H4 (cell line): Measurements from ENCODE around the gene PTPN14. TPM values are rescaled to one million over a fixed set of nuclear protein-coding genes. Genes with fewer than 3 reads are reported as not detected.

Source experiments
- DNase-seq: peaks from one replicate; pipeline ENCODE4 v3.0.0-alpha.2; 2015; ENCODE audit warnings: low spot score
- total RNA-seq: library from RNA; depleted of rRNA; stranded (reverse); fragments of >200 nt; shearing (Covaris generic); gene quantifications from 2 replicates; pipeline ENCODE4 v1.2.3, GENCODE V29; 2014

PTPN14 gene
- total RNA-seq, 1 experiment from 2014 or later, result 7.5 TPM

GRCh38 chr1:214568328-214568727 lies 16.9 kb upstream of the PTPN14 start:
- DNase-seq, result no peak

DNA sequence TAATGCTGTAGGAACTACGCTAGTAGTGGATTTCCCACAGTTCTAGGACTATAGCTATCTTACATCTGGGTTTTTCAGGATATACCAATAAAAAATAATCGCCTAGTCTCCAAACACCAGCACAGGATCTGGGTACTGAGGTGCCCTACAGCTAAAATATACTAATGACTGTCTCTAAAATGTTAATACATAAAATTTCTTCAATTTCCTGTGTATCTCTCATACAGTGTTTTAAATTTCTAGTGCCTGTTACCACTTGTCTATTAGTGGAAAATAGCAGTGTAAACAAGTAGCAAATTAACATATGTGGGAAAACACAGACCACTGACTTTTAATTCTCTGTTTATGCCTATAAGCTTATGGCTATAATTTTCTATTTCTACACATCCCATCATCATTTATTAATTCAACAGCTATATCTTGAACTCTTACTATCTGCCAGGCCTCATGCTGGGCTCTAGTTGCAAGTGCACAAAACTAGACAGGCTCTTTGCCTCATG lies 16.1 kb upstream of the PTPN14 start:
- no peak for DNase-seq

DNA sequence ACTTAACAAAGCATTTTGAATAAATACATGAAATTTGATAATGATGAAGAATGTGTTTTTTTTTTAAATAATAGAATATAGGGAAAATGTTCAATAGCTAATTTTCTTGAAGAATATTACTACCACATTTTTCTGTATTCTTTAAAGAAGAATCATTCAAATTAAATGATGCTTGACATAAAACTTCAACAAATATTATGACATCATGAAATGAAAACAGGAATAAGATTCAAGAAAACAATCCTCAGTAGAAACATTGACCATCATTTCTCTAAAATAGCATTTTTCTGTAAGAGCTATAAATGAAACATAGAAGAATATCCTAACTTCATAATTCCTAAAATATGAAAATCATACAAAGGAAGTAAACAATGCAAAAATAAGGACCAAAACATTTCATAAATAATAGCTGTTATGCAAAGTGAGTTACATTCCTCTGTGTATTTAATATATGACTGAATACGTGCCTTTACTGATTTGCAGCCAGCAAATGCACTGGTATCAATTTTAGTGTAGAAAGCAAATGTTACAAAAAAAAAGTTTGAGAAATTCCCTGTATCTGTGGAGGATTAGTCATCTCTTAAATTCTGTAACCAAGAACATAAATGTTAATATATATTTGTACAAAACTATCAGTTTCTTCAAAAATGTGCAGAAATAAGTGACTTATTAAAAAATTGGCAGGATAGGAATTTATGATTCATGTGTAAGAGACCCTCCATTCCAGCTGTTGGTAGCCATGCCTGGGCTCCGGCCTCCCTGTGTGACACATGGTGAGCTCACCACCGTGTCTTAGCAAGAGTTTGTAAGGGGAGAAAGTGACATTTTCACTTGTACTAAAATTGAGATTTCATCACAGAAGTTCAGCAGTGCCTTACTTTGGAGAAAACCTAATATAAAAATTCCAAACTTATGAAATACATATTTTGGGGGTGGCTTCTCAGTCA lies 15.0 kb upstream of the PTPN14 start:
- no peak for DNase-seq

GRCh38 chr1:214565310-214565709 lies 13.9 kb upstream of the PTPN14 start:
- no peak for DNase-seq

DNA sequence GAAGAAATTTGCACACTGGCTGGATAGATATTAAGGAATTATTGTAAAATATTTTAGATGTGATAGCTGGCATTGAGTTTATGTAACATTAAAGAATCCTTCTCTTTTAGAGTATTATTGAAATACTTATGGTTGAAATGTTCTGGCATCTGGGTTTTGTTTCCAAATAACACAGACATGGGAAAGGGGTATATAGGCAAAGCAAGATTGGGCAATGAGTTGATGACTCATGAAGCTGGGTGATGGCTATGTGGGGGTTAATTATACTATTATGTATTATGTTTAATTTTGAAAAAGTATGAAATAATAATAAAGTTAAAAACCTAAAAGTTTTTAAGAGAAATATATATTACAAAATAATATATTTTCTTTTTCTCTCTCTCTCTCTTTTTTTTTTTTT lies 12.5 kb upstream of the PTPN14 start:
- no peak for DNase-seq

DNA sequence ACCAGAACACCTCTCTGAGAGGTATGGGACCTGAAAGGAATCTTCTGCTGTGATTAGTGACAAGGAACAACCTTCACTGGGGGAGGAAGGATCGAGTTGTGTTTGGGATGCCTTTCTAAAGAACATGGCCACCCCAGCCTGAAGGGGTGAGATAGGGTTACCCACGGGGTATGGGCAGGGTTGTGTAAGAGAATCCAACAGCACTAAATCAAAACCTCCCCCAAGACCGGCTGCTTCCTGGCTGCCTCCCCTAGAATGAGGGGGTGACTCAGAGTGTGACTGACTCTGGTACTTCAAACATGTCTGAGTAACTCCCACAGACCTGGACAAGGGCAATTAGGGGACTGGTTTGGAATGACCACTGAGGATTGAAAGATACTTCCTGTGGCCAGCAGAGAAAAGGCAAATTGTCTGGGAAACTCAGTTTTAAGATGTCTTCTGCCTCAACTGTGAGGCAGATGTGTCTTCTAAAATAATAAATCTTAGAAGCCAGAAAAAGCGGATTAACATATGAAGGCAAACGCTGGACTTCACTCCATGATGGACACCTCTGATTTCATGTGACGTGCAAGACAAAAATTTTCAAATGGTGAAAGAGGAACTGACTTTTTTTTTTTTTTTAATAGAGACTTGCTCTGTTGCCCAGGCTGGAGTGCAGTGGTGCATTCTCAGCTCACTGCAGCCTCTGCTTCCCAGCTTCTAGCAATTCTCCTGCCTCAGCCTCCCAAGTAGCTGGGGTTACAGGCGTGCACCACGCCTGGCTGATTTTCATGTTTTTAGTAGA lies 6.7 kb upstream of the PTPN14 start:
- DNase-seq, result peak; percentile 35

DNA sequence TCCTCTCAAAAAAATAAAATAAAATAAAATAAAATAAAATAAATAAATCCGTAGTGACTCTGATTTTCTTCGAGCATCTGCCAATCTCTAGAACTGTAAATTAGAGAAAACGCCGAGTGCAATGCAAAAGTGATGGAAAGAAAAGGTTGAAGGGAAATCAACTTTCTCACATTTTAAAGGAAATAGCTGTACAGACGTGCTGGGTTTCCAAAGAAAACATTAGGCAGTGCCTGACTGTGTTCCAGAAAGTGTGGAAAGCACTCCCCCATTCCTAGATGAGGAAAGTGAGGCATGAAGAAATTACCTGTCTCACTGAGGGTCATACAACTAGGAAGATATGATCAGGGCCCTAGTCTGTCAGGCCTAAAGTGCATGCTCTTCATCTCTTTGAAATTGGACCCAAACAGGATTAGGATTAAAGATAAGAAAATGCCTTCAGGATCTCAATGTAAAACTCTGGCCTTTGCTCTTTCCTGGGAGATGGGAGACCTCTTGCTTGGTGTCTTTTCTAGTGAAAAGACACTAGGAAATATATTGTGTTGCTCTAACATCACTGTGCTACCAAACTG lies 1.8 kb upstream of the PTPN14 start:
- no peak for DNase-seq

- peak; percentile 84 for DNase-seq
Measured at GRCh38 chr1:214552174-214552608, 789 bp upstream of the PTPN14 start.

DNA sequence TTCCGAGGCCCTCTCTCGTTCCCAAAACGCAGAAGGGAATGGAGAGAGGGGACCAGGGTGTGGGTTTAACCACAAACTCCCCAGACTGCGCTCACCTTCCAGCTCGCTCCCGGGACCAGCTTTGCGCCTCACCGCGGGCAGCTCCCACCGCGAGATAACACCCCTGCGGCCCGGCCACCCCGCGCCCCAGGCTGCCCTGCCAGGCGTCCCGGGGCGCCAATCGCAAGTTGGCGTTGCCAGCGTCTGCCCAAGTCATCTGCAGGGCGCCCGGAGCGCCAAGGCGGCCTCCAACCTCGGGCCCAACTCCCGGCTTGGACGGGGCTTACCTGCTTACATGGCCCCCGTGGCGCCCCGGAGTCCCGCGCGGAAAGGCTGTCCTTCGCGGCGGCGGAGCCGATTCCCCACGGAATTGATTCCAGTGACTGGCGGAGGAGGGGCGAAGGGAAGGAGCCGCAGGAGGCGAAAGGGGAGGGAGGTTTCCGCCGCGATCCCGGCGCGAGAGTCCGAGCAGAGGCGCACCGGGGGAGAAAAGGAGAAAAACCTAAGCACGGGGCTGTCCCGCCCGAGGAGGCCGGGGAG lies 456 bp downstream of the PTPN14 start:
- DNase-seq, result no peak

DNA sequence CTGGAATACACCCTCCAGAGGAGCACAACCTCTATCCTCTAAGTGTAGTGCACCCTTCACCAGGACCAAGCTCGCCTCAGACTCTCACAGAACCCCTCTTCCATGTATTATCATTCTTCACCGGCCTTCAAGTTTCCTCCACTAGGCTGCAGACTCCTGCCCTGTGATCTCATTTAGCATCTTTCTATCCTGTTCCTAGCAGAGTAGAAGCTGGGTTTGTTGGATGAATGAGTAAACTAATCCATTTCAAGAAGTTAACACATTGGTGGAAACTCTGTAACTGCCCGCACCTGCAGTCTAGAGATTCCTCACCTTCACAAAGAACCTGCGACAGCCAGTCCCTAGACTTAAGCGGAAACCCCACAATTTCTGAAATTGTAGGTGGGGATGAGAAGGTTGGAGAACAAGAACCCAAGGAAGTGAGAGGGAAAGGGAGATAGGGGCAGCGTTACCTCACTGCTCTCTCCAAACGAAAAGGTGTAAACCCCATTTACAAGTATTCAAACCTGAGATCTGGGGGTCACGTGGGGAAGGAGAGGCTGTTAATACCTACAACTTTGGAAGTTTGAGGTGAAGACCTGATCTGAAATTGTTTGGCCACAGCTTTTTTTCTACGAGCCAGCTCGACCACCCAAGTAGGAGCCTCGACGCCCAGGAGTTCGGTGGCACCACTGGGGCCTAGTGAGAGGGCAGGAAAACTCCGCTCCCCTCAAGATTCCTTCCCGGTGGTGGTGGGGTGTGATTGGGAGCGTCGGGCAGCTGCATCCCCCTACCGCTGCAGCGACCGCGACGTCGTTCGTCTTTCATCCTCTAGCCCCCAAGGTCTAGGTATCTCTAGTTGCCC lies 1.2 kb downstream of the PTPN14 start:
- peak; percentile 31 for DNase-seq

DNA sequence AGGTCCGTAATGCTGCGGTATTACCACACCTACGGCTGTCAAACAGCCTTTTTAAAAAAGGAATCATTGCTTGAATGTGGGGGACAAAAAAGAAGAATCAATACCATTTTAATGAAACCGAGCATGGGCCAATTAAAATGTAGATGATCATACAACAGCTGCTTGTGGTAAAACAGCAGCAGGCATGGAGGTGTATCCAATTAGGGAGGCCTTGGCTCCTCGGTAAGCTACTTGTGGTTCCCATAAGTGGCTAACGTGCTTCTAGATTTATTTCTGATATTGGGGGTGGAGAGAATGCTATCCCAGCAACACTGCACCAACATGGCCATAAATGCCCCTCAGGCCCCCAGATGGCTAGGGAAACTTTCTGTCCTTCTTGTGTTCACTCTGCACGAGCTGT lies 1.8 kb downstream of the PTPN14 start:
- DNase-seq, result no peak

GRCh38 chr1:214548988-214549387 lies 2.4 kb downstream of the PTPN14 start:
- DNase-seq, result peak; percentile 54

DNA sequence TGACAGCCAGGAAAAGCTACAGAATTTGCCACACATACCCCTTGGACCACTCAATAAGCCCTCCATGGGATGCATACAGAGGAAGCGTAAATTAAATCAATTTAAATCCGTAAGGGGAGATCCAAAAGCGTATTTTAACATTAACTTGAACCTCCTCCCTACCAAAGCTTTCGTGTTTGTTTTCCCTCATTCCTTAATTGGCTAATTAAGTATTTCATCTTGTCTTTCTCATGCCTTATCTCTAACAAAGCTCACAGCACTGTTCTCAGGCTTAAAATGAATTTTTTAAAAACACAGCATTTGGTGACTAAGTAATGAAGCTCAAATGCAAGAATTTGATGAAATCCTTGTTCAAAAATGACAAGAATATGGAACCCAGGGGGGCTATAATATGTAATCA lies 3.1 kb downstream of the PTPN14 start:
- no peak for DNase-seq

GRCh38 chr1:214547747-214548146 lies 3.7 kb downstream of the PTPN14 start:
- no peak for DNase-seq

DNA sequence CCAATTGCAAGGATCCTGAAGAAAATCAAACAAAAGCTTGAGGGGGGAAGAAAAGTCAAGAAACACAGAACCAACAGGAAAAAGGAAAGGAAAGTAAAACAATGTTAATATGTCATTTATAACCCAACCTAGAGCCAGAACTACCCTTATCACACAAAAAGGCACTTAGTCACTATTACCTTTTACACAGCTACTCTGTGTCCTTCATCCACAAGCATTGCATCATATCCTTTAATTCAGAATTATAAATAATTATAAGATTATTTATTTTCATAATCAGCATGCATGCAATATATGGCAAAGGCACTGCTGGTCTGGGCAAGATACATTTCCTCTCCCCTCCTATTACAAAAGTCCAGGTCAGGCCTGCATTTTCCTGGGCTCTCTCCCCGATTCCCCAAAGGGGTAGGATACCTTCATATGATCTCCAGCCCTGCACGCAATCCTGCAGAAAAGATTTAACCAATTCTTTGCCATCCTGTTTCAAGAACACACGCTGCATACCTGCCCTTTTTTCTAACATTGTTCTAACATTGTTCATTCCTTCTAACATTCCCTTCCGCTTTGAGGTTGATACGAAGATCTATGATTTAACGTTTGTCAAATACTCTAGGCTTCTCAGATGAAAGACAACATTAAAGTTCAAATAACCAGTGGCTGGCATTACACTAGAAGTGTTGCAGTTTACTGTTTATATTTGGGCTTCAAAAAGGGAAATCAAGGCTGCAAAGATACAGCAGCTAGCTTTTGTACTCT lies 4.3 kb downstream of the PTPN14 start:
- no peak for DNase-seq

- DNase-seq, result no peak
Measured at GRCh38 chr1:214546084-214546483, 5.3 kb downstream of the PTPN14 start.

DNA sequence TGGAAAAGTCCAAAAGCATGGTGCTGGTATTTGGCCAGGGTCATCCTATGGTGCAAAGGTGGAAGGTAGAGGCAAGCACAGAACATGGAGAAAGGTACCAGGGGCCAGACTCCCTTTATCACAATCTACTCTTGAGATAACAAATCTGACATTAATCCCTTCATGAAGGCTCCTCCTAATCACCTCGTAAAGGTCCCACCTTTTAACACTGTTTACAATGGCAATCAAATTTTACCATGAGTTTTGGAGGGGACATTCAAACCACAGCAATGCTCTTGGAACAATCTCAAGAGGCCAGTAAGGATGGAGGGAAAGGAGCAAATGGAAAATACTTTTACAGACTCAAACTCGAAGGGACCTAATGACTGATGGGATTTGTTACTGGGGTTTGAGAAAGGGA lies 6.1 kb downstream of the PTPN14 start:
- no peak for DNase-seq

DNA sequence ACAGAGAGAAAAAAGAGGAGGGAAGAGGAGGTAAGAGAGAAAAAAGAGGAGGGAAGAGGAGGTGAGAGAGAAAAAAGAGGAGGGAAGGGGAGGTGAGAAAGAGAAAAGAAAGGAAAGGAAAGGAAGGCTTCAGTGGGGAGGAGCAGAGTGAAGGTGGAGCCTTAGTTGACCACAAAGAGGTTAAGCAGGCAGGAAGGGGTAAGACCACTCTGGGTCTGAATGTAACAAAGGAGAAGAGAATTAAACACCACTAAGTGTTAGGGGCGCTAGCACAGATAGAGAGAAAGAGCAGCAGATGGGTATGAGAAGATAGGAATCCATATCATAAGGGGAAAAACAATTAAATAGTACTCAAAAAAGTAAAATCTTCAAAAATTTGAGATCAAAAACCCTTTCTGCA lies 6.6 kb downstream of the PTPN14 start:
- no peak for DNase-seq

- no peak for DNase-seq
Measured at GRCh38 chr1:214542275-214543199, 8.9 kb downstream of the PTPN14 start.
